ENCODE results near the gene ACSL6.

The ACSL6 gene

DNA sequence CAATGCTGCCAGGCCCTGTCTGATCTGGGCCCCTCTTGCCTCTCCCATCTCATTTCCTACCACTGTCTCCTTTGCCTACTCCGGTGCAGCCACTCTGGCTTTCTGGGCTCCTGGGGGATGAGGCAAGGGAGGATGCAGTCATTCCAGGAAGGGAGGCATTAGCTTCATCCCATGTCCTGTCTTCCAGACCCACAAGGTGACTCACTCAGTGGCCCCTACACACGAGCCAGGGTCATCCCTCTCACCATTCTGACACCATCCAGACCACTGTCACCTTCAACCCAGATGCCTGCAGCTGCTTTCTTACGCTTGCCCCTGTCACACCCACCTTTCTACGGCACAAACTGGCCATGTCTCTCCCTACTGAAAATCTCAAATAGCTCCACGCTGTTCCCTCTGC, 19.1 kb downstream of the ACSL6 start:
- Histone ChIP-seq H3K4me3 (ENCODE audit: low read length in 2 of 2) (no peak overlapping the region), H3K27me3 (ENCODE audit: control insufficient read depth in 2 of 2, insufficient read depth in 2 of 2, low read length in 2 of 2) (no peaks in the 10 kb centered on the region), H3K27ac (ENCODE audit: low read depth in 2 of 2, low read length in 2 of 2) (no peak overlapping the region), H3K9me3 (ENCODE audit: control insufficient read depth in 2 of 2, low read length in 2 of 2) (no peaks in the 10 kb centered on the region), H3K4me1 (ENCODE audit: control insufficient read depth in 2 of 2, insufficient read depth in 2 of 2, low read length in 2 of 2) (no peaks in the 10 kb centered on the region), H3K9ac (ENCODE audit: low read depth in 1 of 2, low read length in 2 of 2) (no peak overlapping the region), H3K36me3 (ENCODE audit: control insufficient read depth in 2 of 2, insufficient read depth in 2 of 2, low read length in 2 of 2) (no peaks in the 10 kb centered on the region)

DNA sequence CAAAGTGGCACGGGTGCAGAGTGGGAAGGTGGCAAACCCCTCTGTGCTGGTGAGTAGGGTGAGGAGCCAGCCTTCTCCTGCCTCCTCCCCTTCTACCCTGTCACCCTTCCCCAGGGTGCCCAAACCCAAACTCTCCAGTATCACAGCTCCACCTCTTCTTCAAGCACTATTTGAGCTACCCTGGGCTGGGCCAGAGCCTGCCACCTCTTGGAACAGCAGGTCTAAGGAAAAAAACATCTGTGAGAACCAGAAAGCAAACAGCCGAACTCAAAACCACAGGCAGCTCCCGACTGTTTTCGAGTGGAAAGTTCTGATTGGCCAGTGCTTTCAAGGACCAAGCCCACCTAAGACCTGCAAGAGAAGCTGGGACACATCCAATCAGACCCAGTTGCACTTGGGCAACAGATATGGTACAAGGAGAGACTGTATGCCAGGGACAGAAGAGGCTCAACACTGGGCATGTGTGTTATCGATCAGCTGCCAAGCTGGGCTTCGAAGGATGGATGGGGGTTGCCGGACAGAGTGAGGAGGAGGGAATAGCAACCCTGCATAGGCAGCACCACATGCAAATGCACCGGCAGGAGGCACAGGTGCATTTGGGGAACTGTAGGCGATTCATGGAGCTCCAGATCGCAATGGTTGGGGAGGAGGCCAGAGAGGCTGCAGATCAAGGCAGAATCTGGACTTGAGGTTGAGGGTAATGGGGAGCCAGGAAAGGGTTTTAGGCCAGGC, 19.7 kb downstream of the ACSL6 start:
- H3K9ac ChIP-seq (ENCODE audit: low read depth in 1 of 2, low read length in 2 of 2), result no peak overlapping the region
- H3K27me3 ChIP-seq (ENCODE audit: control insufficient read depth in 2 of 2, insufficient read depth in 2 of 2, low read length in 2 of 2), result no peaks in the 10 kb centered on the region
- H3K36me3 ChIP-seq (ENCODE audit: control insufficient read depth in 2 of 2, insufficient read depth in 2 of 2, low read length in 2 of 2), result no peaks in the 10 kb centered on the region
- no peak overlapping the region for H3K4me3 ChIP-seq (ENCODE audit: low read length in 2 of 2)
- no peak overlapping the region for H3K27ac ChIP-seq (ENCODE audit: low read depth in 2 of 2, low read length in 2 of 2)
- no peaks in the 10 kb centered on the region for H3K4me1 ChIP-seq (ENCODE audit: control insufficient read depth in 2 of 2, insufficient read depth in 2 of 2, low read length in 2 of 2)
- no peaks in the 10 kb centered on the region for H3K9me3 ChIP-seq (ENCODE audit: control insufficient read depth in 2 of 2, low read length in 2 of 2)

- Histone ChIP-seq H3K36me3 (ENCODE audit: control insufficient read depth in 2 of 2, insufficient read depth in 2 of 2, low read length in 2 of 2) (no peaks in the 10 kb centered on the region), H3K9ac (ENCODE audit: low read depth in 1 of 2, low read length in 2 of 2) (no peak overlapping the region), H3K4me3 (ENCODE audit: low read length in 2 of 2) (no peak overlapping the region), H3K27ac (ENCODE audit: low read depth in 2 of 2, low read length in 2 of 2) (no peak overlapping the region), H3K4me1 (ENCODE audit: control insufficient read depth in 2 of 2, insufficient read depth in 2 of 2, low read length in 2 of 2) (no peaks in the 10 kb centered on the region), H3K27me3 (ENCODE audit: control insufficient read depth in 2 of 2, insufficient read depth in 2 of 2, low read length in 2 of 2) (no peaks in the 10 kb centered on the region), H3K9me3 (ENCODE audit: control insufficient read depth in 2 of 2, low read length in 2 of 2) (no peaks in the 10 kb centered on the region)
Observed at GRCh38 chr5:131990716-131991115, 20.7 kb downstream of the ACSL6 start.

- H3K36me3 ChIP-seq (ENCODE audit: control insufficient read depth in 2 of 2, insufficient read depth in 2 of 2, low read length in 2 of 2), result no peaks in the 10 kb centered on the region
- no peaks in the 10 kb centered on the region for H3K27me3 ChIP-seq (ENCODE audit: control insufficient read depth in 2 of 2, insufficient read depth in 2 of 2, low read length in 2 of 2)
- H3K9me3 ChIP-seq (ENCODE audit: control insufficient read depth in 2 of 2, low read length in 2 of 2), result no peaks in the 10 kb centered on the region
- H3K27ac ChIP-seq (ENCODE audit: low read depth in 2 of 2, low read length in 2 of 2), result no peak overlapping the region
- no peak overlapping the region for H3K9ac ChIP-seq (ENCODE audit: low read depth in 1 of 2, low read length in 2 of 2)
- H3K4me1 ChIP-seq (ENCODE audit: control insufficient read depth in 2 of 2, insufficient read depth in 2 of 2, low read length in 2 of 2), result no peaks in the 10 kb centered on the region
- H3K4me3 ChIP-seq (ENCODE audit: low read length in 2 of 2), result no peak overlapping the region
Observed at GRCh38 chr5:131988601-131989000, 22.9 kb downstream of the ACSL6 start.

DNA sequence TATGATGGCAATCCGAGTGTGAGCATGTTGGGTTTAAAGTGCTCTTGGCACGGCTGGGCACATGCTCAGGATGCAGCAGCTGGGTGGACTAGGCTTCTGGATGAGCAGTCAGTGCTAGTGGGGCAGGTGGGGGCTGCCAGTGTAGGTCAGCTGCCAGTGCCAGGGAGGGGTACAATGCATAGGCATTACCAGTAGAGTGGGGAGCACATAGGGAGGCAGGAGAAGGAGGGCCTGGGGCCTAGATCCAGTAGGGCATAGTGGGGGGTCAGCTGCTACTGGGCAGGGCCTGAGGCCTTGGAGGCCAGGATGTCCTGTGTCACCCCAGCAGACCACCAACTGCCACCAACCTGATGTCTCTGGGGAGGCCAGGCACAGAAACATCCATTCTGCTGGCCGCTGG, 24.2 kb downstream of the ACSL6 start:
- Histone ChIP-seq H3K9ac (ENCODE audit: low read depth in 1 of 2, low read length in 2 of 2) (no peak overlapping the region), H3K4me1 (ENCODE audit: control insufficient read depth in 2 of 2, insufficient read depth in 2 of 2, low read length in 2 of 2) (no peaks in the 10 kb centered on the region), H3K9me3 (ENCODE audit: control insufficient read depth in 2 of 2, low read length in 2 of 2) (no peaks in the 10 kb centered on the region), H3K4me3 (ENCODE audit: low read length in 2 of 2) (no peak overlapping the region), H3K27ac (ENCODE audit: low read depth in 2 of 2, low read length in 2 of 2) (no peak overlapping the region), H3K36me3 (ENCODE audit: control insufficient read depth in 2 of 2, insufficient read depth in 2 of 2, low read length in 2 of 2) (no peaks in the 10 kb centered on the region), H3K27me3 (ENCODE audit: control insufficient read depth in 2 of 2, insufficient read depth in 2 of 2, low read length in 2 of 2) (no peaks in the 10 kb centered on the region)

- Histone ChIP-seq H3K4me1 (ENCODE audit: control insufficient read depth in 2 of 2, insufficient read depth in 2 of 2, low read length in 2 of 2) (no peaks in the 10 kb centered on the region), H3K36me3 (ENCODE audit: control insufficient read depth in 2 of 2, insufficient read depth in 2 of 2, low read length in 2 of 2) (no peaks in the 10 kb centered on the region), H3K27me3 (ENCODE audit: control insufficient read depth in 2 of 2, insufficient read depth in 2 of 2, low read length in 2 of 2) (no peaks in the 10 kb centered on the region), H3K4me3 (ENCODE audit: low read length in 2 of 2) (no peak overlapping the region), H3K9ac (ENCODE audit: low read depth in 1 of 2, low read length in 2 of 2) (no peak overlapping the region), H3K27ac (ENCODE audit: low read depth in 2 of 2, low read length in 2 of 2) (no peak overlapping the region), H3K9me3 (ENCODE audit: control insufficient read depth in 2 of 2, low read length in 2 of 2) (no peaks in the 10 kb centered on the region)
Observed at GRCh38 chr5:131986161-131986912, 25.1 kb downstream of the ACSL6 start.

- Histone ChIP-seq H3K36me3 (ENCODE audit: control insufficient read depth in 2 of 2, insufficient read depth in 2 of 2, low read length in 2 of 2) (no peaks in the 10 kb centered on the region), H3K4me1 (ENCODE audit: control insufficient read depth in 2 of 2, insufficient read depth in 2 of 2, low read length in 2 of 2) (no peaks in the 10 kb centered on the region), H3K27ac (ENCODE audit: low read depth in 2 of 2, low read length in 2 of 2) (no peak overlapping the region), H3K27me3 (ENCODE audit: control insufficient read depth in 2 of 2, insufficient read depth in 2 of 2, low read length in 2 of 2) (no peaks in the 10 kb centered on the region), H3K9me3 (ENCODE audit: control insufficient read depth in 2 of 2, low read length in 2 of 2) (no peaks in the 10 kb centered on the region), H3K9ac (ENCODE audit: low read depth in 1 of 2, low read length in 2 of 2) (no peak overlapping the region), H3K4me3 (ENCODE audit: low read length in 2 of 2) (no peak overlapping the region)
Observed at GRCh38 chr5:131984956-131985665, 26.3 kb downstream of the ACSL6 start.

DNA sequence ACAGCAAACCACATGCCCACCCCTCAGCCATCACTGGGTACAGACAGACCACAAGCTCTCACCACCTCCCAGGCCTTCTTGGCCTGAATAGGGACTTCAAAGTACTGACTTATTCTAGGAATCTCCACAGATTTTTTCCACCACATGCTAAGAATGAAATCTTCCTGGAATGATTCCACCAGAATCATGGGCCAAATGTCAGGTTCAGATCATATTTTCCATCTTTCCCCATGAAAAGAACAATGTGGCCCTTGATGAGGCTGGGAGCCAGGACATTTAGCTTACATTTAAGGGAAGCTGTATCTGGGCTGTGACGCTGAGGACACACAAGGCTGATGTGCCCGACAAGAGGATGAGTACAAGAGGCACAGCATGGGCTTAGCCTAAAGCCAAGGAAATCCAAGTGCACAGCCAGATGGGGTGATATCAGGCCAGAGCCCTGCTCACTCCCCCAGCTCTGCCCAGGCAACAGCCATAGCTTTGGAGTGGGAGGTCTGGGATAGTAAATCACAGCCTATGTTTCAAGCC, 28.1 kb downstream of the ACSL6 start:
- no peak overlapping the region for H3K27ac ChIP-seq (ENCODE audit: low read depth in 2 of 2, low read length in 2 of 2)

DNA sequence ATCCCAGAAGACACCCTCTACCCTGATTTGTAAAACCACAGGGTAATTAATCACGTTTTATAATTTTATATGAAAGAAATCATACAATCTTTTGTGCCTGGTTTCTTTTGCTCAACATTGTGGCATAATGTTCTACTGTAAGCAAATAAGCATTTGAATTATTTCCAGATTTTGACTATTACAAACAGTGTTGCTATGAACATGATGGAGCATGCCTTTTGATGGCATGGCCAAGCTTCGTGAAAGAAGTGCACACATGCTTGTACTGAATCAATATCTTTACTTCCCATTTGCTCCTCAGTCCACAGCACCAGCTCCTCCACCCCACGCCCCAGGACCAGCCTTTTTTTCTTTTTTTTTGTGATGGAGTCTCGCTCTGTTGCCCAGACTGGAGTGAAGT, 29.9 kb downstream of the ACSL6 start:
- no peaks in the 10 kb centered on the region for H3K9me3 ChIP-seq (ENCODE audit: control insufficient read depth in 2 of 2, low read length in 2 of 2)
- H3K36me3 ChIP-seq (ENCODE audit: control insufficient read depth in 2 of 2, insufficient read depth in 2 of 2, low read length in 2 of 2), result no peaks in the 10 kb centered on the region
- no peak overlapping the region for H3K9ac ChIP-seq (ENCODE audit: low read depth in 1 of 2, low read length in 2 of 2)
- H3K4me1 ChIP-seq (ENCODE audit: control insufficient read depth in 2 of 2, insufficient read depth in 2 of 2, low read length in 2 of 2), result no peaks in the 10 kb centered on the region
- H3K27ac ChIP-seq (ENCODE audit: low read depth in 2 of 2, low read length in 2 of 2), result no peak overlapping the region
- no peaks in the 10 kb centered on the region for H3K27me3 ChIP-seq (ENCODE audit: control insufficient read depth in 2 of 2, insufficient read depth in 2 of 2, low read length in 2 of 2)
- no peak overlapping the region for H3K4me3 ChIP-seq (ENCODE audit: low read length in 2 of 2)

More for the DNA sequence above, 28.1 kb downstream of the ACSL6 start:
- Histone ChIP-seq H3K4me3 (ENCODE audit: low read length in 2 of 2) (no peak overlapping the region), H3K9me3 (ENCODE audit: control insufficient read depth in 2 of 2, low read length in 2 of 2) (no peaks in the 10 kb centered on the region), H3K4me1 (ENCODE audit: control insufficient read depth in 2 of 2, insufficient read depth in 2 of 2, low read length in 2 of 2) (no peaks in the 10 kb centered on the region), H3K36me3 (ENCODE audit: control insufficient read depth in 2 of 2, insufficient read depth in 2 of 2, low read length in 2 of 2) (no peaks in the 10 kb centered on the region), H3K9ac (ENCODE audit: low read depth in 1 of 2, low read length in 2 of 2) (no peak overlapping the region), H3K27me3 (ENCODE audit: control insufficient read depth in 2 of 2, insufficient read depth in 2 of 2, low read length in 2 of 2) (no peaks in the 10 kb centered on the region)

GRCh38 chr5:131980696-131981095, 30.8 kb downstream of the ACSL6 start:
- no peaks in the 10 kb centered on the region for H3K9me3 ChIP-seq (ENCODE audit: control insufficient read depth in 2 of 2, low read length in 2 of 2)
- H3K4me1 ChIP-seq (ENCODE audit: control insufficient read depth in 2 of 2, insufficient read depth in 2 of 2, low read length in 2 of 2), result peaks cover 0 to 1% of the 10 kb centered on the region in 2 donors
- no peaks in the 10 kb centered on the region for H3K36me3 ChIP-seq (ENCODE audit: control insufficient read depth in 2 of 2, insufficient read depth in 2 of 2, low read length in 2 of 2)
- H3K4me3 ChIP-seq (ENCODE audit: low read length in 2 of 2), result no peak overlapping the region
- H3K9ac ChIP-seq (ENCODE audit: low read depth in 1 of 2, low read length in 2 of 2), result no peak overlapping the region
- no peak overlapping the region for H3K27ac ChIP-seq (ENCODE audit: low read depth in 2 of 2, low read length in 2 of 2)
- H3K27me3 ChIP-seq (ENCODE audit: control insufficient read depth in 2 of 2, insufficient read depth in 2 of 2, low read length in 2 of 2), result no peaks in the 10 kb centered on the region

Data from mucosa of rectum (tissue), 2 donors.